GM18505 (cell line): Measurements from ENCODE around the gene GRM8.
"Not testable (repeated sequence)": the region's sequence is repeated elsewhere in the genome, so short reads cannot be mapped to it uniquely, and the experiment has no call there.

Experiments used
- ATAC-seq: cut with Tn5 transposase; IDR thresholded peaks from one replicate; pipeline ENCODE4 v1.9.1; 2021; ENCODE audit not compliant: unreplicated experiment
- POLR2A ChIP-seq: IDR thresholded peaks from 4 replicates; pipeline ENCODE4 v1.6.1; 2011; ENCODE audit warnings: borderline replicate concordance; ENCODE audit not compliant: insufficient read depth, insufficient read length; ENCODE audit errors: extremely low read depth

GRM8 gene

DNA sequence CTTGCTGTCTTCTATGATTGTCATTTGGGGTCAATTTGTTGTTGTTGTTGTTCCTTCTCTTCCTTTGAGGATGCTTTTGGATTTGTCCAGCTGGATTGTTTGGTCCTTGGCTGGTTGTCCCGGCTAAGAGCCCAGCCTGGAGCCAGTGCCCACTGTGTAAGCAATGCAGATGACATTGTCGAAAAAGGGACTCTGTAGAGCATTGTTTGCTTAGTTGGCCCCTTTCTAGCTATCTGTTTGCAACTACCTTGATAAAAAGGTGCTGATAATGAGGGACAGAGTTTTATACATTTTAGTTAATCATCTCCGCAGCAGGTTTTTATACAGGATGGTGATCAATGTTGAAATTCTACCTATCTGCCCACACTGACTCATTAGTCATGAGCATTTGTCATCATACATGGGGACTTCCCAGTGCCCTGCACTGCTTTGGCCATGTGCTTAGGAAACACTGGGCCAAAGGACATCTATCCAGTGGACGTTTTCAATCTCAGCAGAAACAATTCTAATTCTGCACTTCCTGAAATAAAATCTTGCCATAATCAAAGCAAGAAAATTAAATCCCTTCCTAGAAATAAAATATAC, 311.9 kb downstream of the GRM8 start:
- ATAC-seq: no peak
- no peak for TF ChIP-seq POLR2A

DNA sequence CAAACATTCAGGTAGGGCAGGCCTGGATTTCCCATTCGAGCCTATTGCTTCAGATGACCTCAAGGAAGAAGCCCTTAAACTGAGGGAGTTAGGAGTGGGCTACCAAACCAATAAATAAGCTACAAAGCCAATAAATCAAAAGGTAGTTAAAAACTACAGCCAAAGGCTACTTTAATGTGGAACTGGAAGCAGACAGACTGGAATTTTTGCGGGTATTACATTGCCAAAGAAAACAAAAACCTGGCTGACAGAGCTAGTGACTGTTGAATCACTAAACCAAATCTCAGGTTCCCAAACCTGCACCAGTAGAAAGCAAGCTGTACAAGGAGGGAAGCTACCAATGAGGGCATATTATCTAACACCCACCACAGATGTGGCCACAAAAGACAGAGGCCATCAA, 315.6 kb downstream of the GRM8 start:
- no peak for TF ChIP-seq POLR2A

DNA sequence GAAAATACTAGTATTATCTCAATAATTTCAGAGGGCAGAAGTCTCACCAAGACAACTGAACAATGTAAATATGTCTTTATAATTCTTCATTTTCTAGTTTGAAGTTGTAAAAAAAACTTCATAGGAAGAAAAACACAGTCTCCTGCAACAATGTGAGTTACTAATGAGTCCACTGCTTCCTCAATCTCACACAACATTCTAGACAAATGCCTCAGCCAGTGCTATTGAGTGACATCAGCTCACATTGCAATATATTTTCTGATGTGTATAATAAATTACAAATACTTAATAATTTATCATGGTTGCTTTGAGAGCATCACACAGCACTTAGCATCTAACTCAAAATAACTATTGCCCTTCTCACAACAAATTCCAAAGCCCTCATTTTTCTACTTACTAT, 321.2 kb downstream of the GRM8 start:
- no peak for ATAC-seq

More for the DNA sequence above, 315.6 kb downstream of the GRM8 start:
- ATAC-seq: no peak

DNA sequence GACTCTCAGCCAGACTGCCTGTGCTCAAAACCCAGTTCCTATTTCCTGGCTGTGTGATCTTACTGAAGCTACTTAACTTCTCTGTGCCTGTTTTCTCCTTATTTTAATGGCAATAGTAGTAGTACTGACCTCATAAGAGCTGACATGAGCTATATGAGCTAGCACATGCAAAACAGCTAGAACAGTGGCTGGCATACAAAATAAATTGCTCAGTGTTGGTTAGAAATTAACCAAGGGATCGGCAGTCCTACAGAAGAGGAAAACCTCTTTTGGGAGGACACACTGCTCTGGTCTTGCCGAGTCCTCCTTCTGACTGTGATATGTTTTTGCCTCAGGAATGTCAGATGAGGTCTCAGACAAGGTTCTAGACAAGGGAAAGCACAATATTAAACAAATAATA, 322.6 kb downstream of the GRM8 start:
- no peak for ATAC-seq
- TF ChIP-seq POLR2A: no peak

More for the DNA sequence above, 321.2 kb downstream of the GRM8 start:
- no peak for TF ChIP-seq POLR2A

DNA sequence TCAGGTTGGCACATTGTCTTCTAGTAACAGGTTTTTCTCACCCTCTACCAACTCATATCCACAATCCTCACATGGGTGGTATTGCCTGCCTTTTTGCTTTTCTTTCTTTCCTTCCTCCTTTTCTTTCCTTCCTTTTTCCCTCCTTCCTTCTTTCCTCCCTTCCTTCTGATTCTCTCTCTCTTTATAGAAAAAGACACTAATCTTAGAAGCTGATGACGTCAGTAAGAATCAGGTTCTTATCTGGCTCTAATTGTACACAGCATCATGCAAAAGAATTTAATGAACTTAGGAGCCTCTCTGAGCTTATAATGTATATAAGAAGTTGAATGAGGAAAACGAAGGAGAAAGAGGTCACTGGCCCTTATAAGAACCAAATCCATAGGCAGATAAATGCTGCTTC, 328.3 kb downstream of the GRM8 start:
- no peak for ATAC-seq
- no peak for TF ChIP-seq POLR2A

DNA sequence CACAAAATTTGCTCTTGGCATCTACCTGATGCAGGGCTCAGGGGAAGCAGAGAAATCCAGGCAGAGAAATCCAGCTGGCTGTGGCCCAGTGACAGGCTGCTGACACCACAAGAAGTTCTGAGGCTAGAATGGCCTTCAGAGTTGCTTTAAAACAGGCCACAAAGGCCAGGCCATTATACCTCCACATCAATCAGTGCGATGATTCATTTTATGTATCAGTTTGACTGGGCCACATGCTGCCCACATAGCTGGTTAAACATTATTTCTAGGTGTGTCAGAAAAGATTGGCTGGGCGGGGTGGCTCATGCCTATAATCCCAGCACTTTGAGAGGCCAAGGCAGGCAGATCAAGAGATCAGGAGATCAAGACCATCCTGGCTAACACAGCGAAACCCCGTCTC, 341.1 kb downstream of the GRM8 start:
- ATAC-seq: not testable (repeated sequence)

DNA sequence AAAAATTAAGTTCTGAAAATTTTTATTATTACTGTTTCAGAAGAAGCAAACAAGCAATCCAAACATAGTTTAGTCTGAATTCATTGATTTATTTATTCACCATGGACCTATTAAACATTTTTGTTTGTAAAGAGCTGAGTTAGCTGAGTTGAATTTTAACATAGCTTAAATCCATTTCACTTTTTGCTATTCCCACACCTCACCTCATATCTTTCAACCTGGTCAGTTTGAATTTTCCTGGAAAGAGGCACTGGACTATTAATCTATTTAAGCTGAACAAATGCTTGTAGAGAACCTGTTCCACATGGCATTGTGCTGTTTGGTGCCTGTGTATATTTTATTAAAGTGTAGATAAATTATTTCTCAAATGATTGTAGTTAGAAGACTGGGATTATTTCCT, 344.2 kb downstream of the GRM8 start:
- ATAC-seq: not testable (repeated sequence)

DNA sequence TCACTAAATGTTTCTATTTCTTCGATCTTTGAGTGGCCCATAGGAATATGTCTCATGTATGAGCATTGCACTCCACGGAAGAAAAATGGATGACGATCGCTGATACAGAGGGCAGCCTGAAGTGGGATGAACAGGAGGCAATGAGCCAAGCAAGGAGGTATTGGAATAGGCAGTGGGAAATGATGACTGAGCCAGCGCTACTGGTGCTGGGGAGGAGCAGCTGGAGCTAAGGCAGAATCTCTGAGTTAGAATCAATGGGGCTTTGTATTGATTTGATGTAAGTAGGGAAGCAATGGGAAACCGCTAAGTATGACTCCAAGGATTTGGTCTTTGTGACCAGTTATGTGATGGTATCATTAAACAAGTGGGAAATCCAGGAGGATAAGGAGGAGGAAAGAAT, 345.1 kb downstream of the GRM8 start:
- ATAC-seq: not testable (repeated sequence)

DNA sequence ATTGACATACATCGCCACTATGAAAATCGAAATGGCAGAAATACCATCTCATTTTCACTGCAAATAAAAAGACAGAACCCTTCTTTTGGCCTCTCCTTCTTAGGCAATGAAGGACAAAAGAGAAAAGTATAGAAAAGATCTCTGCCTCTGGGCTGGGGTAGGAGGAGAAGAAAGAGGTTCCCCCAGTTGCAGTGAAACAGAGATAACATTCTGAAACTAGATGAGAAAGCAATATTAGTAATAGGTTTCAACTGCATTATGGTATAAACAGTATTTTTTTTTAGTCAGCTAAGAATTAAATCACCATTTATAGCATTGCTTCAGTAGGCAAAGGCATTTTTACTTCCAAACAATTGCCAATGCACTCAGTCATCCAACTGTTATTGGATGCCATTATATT, 347.5 kb downstream of the GRM8 start:
- ATAC-seq: not testable (repeated sequence)

DNA sequence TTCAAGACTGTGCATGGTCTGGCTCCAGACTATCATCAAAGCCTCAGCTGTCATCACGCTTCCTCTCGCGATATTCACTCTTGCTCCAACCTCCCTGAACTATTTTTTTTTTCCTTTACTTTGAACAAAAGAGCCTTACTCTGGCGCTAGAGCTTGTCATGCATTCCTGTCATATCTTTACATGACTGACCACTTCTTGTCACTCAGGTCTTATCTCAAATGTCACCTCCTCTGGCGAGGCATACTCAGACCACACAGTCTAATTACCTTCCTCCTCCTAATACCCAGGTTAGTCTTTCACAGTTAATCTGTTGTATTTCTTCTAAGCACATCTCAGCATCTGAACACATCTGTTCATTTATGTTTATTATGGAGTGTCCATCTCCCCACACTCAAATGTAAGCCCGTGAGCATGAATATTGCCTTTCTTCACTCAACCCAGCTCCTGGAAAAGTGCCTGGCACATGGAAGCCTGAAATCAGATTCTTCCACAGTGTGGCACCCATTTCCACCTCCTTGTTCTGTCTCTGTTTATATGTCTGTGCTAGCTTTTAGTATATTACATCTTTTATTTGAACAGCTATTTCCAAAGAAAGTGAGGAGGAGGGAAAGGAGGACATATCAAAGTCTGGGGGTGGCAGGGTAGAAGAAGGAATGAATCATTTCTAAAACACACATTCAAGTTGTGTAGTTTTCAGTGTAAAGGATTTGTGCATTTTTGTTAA, 351.5 kb downstream of the GRM8 start:
- not testable (repeated sequence) for ATAC-seq

DNA sequence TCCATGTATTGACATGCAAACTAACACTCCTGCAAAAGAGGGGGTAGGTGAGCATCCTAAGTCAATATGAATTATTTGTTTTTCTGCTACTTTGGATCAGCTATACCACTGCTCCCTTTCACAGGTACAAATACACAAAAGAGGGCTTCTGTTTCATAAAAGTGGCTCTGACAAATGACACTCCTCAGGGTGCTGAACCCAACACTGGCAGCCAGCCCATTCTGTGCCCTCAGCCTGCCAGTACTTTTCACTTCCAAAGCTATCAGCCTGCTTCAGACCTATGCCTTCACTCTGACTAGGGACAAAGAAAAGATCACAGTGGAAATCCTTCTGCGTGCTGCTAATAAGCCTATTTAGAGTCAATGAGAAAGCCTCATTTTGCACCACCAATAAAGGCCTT, 364.8 kb downstream of the GRM8 start:
- not testable (repeated sequence) for ATAC-seq

DNA sequence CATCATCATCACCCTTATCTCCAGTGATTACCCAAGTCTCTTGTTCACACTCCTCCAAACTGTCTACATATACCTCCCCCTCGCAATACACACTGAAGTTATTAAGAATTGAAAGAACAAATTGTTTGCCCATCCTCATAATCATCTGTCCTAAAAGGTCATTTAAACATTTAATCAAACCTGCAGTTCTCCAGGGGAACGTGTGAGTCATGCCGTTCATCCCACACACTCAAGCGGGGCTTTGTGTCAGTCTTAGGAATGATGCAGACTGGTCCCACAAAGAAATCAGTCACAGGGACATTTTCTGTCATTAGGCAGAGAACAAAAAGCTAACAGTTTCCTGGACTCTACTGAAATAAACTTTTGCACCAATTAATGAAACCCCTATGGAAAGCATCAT, 365.2 kb downstream of the GRM8 start:
- ATAC-seq: not testable (repeated sequence)

DNA sequence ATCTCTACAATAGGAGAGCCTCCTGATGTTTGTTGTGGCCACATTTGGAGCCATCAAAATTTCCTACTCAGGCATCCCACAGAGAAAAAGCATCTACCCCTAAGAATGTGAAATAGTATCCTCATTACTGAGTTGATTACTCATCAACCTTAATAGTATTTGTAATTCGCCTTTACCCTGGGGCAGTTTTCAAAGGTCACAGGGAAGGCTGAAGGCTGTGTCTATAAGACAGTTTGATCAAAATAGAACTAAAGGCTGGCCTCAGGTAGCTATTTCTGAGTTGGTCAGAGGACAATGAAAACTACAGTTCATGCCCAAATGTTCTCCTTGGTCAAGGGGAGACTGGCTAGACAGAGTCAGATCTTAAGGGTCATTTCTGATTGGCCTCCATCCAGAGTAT, 370.0 kb downstream of the GRM8 start:
- ATAC-seq: not testable (repeated sequence)

DNA sequence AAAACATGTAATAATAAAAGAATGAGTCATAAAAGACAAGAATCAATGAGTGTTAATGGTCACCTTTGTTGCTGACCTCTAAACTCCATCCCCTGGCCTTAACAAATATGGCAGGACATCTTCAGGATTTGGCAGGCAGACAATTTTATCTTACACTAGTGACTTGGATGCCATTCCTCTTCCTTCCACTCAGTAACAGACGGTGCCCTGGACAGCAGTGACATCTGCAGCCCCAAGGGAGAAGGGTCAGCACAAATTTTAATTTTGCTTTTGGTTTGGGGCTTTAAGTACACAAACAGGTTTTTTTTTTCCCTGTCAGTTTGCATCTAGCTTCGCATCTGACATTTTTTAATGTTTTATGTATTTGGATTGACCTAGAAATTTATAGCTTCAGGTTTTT, 370.8 kb downstream of the GRM8 start:
- not testable (repeated sequence) for ATAC-seq

DNA sequence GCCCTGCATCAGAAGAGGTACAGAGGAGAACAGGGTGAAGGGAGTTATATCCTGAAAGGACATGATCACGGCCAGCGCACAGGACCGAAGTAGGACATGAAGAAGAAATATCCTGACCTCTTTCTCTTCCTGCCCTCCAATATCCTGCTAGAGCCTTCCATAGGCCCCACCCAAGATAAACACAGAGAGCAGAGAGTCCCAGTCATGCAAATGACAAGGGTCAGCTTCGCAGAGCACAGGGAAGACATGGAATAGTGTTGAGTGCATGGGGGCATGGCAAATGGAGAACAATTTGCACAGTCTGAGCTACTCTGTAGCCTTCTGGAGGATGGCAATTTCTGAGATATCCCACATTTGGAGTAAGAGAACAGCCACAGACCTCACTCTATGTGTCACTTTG, 371.4 kb downstream of the GRM8 start:
- ATAC-seq: no peak
- TF ChIP-seq POLR2A: no peak

DNA sequence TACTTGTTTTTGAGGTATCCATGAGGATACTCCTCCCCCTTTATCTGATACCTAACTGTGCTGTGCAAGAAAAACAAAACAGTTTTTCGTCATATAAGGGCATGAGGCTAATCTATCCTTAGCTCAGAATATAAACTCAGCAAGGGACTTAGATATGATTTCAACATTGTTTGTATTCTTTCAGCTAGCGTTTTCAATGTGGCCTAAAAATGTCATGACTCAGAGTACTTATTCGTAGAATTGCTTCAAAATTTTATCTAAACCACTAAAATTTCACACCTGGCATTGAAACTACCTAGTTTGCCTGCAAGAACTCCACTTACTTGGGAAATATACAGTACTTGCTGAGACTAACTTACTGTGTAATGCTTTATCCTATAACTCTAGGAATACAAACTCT, 376.2 kb downstream of the GRM8 start:
- not testable (repeated sequence) for ATAC-seq
